Lower leg skin (tissue), 4 donors: ENCODE measurements around the gene PSD4. TPM values are rescaled to one million over a fixed set of nuclear protein-coding genes. Genes with fewer than 3 reads are reported as not detected.

ENCODE experiments used
- DNase-seq, 2 donors: peaks; one replicate each; pipeline ENCODE4 v3.0.0-alpha.2; 2019; ENCODE audit warnings: low spot score in 2 of 2
- H3K4me3 ChIP-seq: fragments of 200-600 bp; sonication (generic); 2 replicates; pipeline ENCODE4 v1.5.1; 2017; ENCODE audit warnings: mild to moderate bottlenecking, low read depth; ENCODE audit not compliant: poor library complexity, severe bottlenecking
- POLR2A ChIP-seq, 2 donors: fragments of 450-650 bp; IDR thresholded peaks; one replicate each; pipeline ENCODE4 v1.6.1; 2016 to 2017; ENCODE audit warnings: antibody characterized with exemption in 2 of 2, mild to moderate bottlenecking in 1 of 2, moderate library complexity in 1 of 2
- WGBS, 2 donors: methylation state at CpG; one replicate each; pipeline ENCODE4 v1.1.5; 2018; 5-methylcytosine and 5-hydroxymethylcytosine counted together
- intact Hi-C: fragments of 100-400 bp; cut with DNase I; formaldehyde crosslinking; loops from one replicate; pipeline ENCODE4 v1.15.0; 2023; ENCODE audit warnings: low total_unique reads
- total RNA-seq, 4 donors: library from RNA; depleted of rRNA; stranded (reverse); fragments of >200 nt; gene quantifications; one replicate each; pipeline ENCODE4 v1.1.0, GENCODE V29; 2016
- TF ChIP-seq, protein P1 (sequence below), 3 donors: fragments of 450-650 bp; IDR thresholded peaks; one replicate each; pipeline ENCODE4 v1.5.1; 2016; ENCODE audit warnings: antibody characterized with exemption in 3 of 3, mild to moderate bottlenecking in 3 of 3, moderate library complexity in 2 of 3

PSD4 gene
- total RNA-seq, 4 donors from 2014 or later, result 58.1 to 99.2 (median 87.6) TPM

DNA sequence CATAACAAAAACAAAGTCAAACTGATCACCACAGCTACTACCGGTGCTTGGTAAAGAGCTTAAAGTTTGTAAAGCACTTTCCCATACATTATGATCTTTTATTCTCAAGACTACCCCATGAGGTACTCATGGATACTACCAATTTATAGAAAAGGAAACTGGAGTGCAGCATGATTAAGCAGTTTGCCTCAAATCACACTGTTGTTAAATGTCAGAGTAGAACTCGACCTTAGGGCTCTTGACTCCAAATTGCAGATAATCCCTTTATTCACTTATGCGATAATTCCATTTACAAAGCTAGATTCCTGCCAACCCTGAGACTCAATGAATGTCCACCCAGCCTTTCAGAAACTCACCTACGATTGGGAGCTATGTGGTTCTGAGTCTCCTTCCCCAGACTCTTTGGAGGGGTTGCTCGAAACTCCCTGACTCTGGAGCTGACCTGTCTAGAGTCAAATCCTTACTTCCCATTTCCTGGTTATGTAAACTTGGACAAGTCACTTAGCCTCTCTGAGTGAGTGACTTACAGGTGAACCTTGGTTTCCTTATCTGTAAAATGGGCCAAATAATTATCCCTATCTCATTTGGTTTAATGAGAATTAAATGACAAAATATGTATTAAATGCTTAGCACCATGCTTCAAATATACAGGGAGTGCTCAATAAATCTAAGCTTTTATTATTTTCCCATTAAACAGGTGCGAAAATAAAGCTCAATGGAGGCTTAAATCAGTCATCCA, 47.4 kb downstream of the PSD4 start:
- no peak for DNase-seq
- no peak for TF ChIP-seq POLR2A (IDR thresholded peaks at IDR 0.05)
- TF ChIP-seq, protein P1, sequence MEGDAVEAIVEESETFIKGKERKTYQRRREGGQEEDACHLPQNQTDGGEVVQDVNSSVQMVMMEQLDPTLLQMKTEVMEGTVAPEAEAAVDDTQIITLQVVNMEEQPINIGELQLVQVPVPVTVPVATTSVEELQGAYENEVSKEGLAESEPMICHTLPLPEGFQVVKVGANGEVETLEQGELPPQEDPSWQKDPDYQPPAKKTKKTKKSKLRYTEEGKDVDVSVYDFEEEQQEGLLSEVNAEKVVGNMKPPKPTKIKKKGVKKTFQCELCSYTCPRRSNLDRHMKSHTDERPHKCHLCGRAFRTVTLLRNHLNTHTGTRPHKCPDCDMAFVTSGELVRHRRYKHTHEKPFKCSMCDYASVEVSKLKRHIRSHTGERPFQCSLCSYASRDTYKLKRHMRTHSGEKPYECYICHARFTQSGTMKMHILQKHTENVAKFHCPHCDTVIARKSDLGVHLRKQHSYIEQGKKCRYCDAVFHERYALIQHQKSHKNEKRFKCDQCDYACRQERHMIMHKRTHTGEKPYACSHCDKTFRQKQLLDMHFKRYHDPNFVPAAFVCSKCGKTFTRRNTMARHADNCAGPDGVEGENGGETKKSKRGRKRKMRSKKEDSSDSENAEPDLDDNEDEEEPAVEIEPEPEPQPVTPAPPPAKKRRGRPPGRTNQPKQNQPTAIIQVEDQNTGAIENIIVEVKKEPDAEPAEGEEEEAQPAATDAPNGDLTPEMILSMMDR (IDR thresholded peaks at IDR 0.05), result no peak
- WGBS, 2 donors, result 86 to 88% methylated on average over 6 of the region's 6 CpGs
- intact Hi-C loops, result no loop called here
- H3K4me3 ChIP-seq, result no peak overlapping the region

DNA sequence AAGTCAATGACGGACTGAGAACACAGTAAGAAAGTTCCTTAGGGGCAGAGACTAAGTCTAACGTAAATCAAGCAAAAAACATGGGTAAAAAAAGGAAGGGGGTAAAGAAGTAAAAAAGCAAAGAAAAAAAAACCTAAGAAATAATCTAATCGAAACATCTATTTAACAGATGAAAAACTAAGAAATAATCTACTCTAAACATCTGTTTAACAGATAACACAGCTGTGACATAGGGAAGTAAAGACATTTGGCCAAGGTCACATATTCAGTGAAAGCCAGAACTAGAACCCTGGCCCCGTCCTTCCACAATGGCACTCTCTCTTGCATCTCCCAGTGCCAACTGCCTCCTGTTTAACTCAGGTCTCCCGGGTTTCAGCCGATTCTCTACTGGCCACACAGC, 48.1 kb downstream of the PSD4 start:
- 74 to 81% methylated on average over 6 of the region's 6 CpGs for WGBS, 2 donors
- intact Hi-C loops, result no loop called here
- no peak for DNase-seq
- no peak for TF ChIP-seq POLR2A (IDR thresholded peaks at IDR 0.05)
- TF ChIP-seq, protein P1 (IDR thresholded peaks at IDR 0.05), result no peak
- H3K4me3 ChIP-seq, result no peak overlapping the region

DNA sequence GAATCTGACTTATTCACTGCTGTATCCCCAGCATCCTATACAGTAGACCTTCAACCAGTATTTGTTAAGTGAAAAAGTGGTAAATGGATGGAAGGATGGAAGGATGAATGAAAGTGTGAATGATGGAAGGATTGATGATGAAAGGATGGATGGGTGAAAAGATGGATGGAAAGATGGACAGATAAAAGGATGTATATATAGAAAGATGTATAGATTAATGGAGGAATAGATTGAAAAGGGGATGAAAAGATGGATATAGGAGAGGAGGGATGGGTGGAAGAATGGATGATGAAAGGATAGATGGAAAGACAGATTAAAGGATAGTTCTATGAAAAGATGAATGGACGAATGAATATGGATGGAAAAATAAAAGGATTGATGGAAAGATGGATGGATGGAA, 50.0 kb downstream of the PSD4 start:
- 95 to 100% methylated on average over 1 of the region's 1 CpG for WGBS, 2 donors
- no peak for DNase-seq
- TF ChIP-seq, protein P1 (IDR thresholded peaks at IDR 0.05), result no peak
- TF ChIP-seq POLR2A (IDR thresholded peaks at IDR 0.05), result no peak
- H3K4me3 ChIP-seq, result no peak overlapping the region
- intact Hi-C loops, result no loop called here

DNA sequence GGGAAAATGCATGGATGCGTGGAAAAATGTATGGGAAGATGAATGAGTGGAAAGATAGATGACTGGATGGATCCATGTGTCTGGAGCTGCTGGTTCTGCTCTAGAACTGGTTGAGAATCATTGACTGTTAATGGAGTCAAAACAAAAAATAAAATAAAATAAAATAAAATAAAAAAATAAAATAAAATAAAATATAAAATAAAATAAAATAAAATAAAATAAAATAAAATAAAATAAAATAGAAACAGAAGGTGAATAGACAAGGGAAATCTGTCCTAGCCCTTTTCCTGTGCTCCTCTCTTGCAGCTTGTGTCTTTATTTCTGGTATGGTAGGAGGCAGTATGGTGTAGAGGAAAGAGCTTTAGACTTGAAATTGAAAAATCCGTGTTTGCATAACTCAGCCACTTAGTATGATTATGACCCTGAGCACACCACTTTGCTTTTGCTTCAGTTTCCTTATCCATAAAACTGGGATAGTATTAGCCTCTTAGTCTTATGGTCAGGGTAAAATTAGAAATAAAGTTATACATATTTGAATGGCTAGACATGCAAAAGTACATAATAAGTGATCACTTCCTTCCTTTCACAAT, 51.0 kb downstream of the PSD4 start:
- intact Hi-C loops, result no loop called here
- no peak for DNase-seq
- no peak for TF ChIP-seq POLR2A (IDR thresholded peaks at IDR 0.05)
- TF ChIP-seq, protein P1 (IDR thresholded peaks at IDR 0.05), result no peak
- WGBS, 2 donors, result 65 to 67% methylated on average over 2 of the region's 2 CpGs
- H3K4me3 ChIP-seq, result no peak overlapping the region

DNA sequence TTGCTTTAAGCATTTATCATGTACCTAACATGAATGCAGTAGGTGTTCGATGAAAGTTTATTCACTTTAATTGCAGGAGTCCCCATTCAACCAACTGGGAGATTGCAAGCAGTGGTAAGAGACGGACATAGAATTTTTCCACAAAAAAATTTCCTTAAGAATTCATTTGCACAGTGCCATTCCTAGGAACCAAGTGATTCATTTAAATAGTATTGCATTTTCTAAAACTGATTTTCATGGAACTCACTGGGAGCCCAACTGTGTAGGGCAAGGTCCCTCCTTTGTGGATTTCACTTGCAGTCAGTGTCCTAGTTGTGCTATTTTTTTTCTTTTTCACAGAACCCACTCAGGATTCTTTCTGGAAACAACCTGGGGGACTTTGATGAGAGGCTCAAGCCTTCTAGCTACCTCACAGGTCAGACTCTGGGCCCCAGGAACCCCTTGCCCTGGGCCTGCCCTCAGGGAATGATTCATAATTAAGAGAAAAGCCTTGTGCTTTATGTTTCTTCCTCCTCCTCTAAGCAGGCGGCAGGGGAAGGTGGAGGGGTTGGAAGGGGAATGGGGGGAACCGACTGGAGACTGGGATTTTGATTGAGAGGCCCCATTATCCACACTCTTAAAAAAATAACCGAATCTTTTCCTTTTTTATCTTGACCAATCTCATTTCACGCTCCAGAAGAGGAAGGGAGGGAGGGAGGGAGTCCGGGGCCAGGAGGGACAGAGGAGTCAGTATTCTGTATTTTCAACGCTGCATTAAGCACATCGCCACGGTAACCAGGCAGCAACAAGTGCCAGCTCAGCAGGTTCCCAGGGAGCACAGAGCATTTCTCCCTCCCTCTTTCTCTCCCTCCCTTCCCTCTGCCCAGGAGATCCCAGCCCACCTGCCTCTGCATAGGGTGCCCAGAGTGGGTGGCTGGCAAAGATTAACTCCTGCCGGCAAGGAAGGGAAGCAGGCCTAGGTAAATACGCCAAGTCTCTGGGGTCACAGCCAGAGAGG, 51.8 kb downstream of the PSD4 start:
- 65 to 68% methylated on average over 12 of the region's 12 CpGs for WGBS, 2 donors
- intact Hi-C loops, result no loop called here

More for the DNA sequence above, 51.8 kb downstream of the PSD4 start:
- H3K4me3 ChIP-seq, result no peak overlapping the region
- DNase-seq, result no peak
- TF ChIP-seq, protein P1 (IDR thresholded peaks at IDR 0.05), result no peak
- TF ChIP-seq POLR2A (IDR thresholded peaks at IDR 0.05), result no peak
